Breast epithelium (tissue), 4 donors: ENCODE data around the gene POLG2. TPM values are rescaled to one million over a fixed set of nuclear protein-coding genes. Genes with fewer than 3 reads are reported as not detected.

Experiments used
- DNase-seq, 2 donors: peaks; one replicate each; pipeline ENCODE4 v3.0.0-alpha.2; 2019; ENCODE audit warnings: low spot score in 2 of 2
- H3K27ac ChIP-seq, 2 donors: fragments of 200-600 bp; sonication (generic) in 1 of 2; one replicate each; pipeline ENCODE4 v1.5.1; 2016 to 2019; ENCODE audit warnings: mild to moderate bottlenecking in 1 of 2
- H3K27me3 ChIP-seq, 2 donors: fragments of 200-600 bp; sonication (generic) in 1 of 2; one replicate each; pipeline versions ENCODE4 v1.5.1 to v1.6.0; 2017 to 2019; ENCODE audit warnings: control low read depth in 1 of 2, mild to moderate bottlenecking in 1 of 2
- H3K36me3 ChIP-seq: fragments of 200-600 bp; one replicate; pipeline ENCODE4 v1.5.1; 2019
- H3K4me1 ChIP-seq, 2 donors: fragments of 200-600 bp; sonication (generic); one replicate each; pipeline ENCODE4 v1.5.1; 2016 to 2019; ENCODE audit warnings: control low read depth in 1 of 2
- H3K4me3 ChIP-seq, 3 donors: fragments of 200-600 bp; sonication (generic); 1 replicate in 2 of 3; 2 replicates in 1 of 3; pipeline ENCODE4 v1.5.1; 2016 to 2019; ENCODE audit warnings: mild to moderate bottlenecking in 3 of 3, moderate library complexity in 2 of 3
- H3K9me3 ChIP-seq, 2 donors: fragments of 200-600 bp; sonication (generic) in 1 of 2; one replicate each; pipeline ENCODE4 v1.5.1; 2016 to 2019; ENCODE audit warnings: control low read depth in 1 of 2
- CTCF ChIP-seq, 3 donors: fragments of 450-650 bp; IDR thresholded peaks; one replicate each; pipeline ENCODE4 v1.5.1; 2016 to 2017; ENCODE audit warnings: antibody characterized with exemption in 3 of 3, mild to moderate bottlenecking in 3 of 3, moderate library complexity in 3 of 3
- POLR2A ChIP-seq: fragments of 450-650 bp; IDR thresholded peaks from one replicate; pipeline ENCODE4 v1.6.1; 2016; ENCODE audit warnings: antibody characterized with exemption, mild to moderate bottlenecking, moderate library complexity
- POLR2AphosphoS5 ChIP-seq, 3 donors: sonication (generic); formaldehyde crosslinking; IDR thresholded peaks; one replicate each; pipeline ENCODE4 v1.6.1; 2017; ENCODE audit warnings: antibody characterized with exemption in 3 of 3
- intact Hi-C: fragments of 100-400 bp; cut with DNase I; formaldehyde crosslinking; loops from one replicate; pipeline ENCODE4 v1.15.1; 2023; ENCODE audit warnings: low total_unique reads
- total RNA-seq, 3 donors: library from RNA; depleted of rRNA; stranded (reverse); fragments of >200 nt; gene quantifications; one replicate each; pipeline ENCODE4 v1.1.0, GENCODE V29; 2016

POLG2 gene
- total RNA-seq, 3 donors from 2014 or later: 3.2 to 18.7 (median 12.8) TPM

DNA sequence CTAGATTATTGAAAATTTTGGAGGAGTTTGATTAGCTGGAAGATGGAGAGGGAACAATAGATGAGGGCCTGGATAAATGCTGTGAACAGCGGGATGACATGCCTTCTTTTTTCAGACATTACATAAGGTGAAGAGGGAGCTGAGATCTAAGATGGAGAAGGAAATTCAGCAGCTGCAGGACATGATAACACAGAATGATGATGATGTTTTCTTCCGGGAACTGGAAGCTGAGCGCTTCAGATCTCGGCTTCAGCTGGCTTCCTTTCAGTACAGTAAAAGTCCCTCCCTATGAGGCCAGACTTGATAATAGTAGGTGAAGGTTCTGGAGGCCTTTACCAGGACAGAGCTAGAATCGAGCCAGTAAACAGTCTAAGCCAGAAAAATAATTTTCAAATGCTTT is 40.6 kb upstream of the POLG2 start:
- Histone ChIP-seq H3K9me3 (no peaks in the 10 kb centered on the region), H3K4me1 (no peaks in the 10 kb centered on the region), H3K36me3 (peaks cover 8% of the 10 kb centered on the region), H3K4me3 (no peak overlapping the region), H3K27me3 (no peaks in the 10 kb centered on the region), H3K27ac (no peak overlapping the region)
- no peak for DNase-seq
- TF ChIP-seq CTCF (IDR thresholded peaks at IDR 0.05) (no peak), POLR2AphosphoS5 (IDR thresholded peaks at IDR 0.05) (no peak), POLR2A (no peak)
- intact Hi-C loops: no loop called here

DNA sequence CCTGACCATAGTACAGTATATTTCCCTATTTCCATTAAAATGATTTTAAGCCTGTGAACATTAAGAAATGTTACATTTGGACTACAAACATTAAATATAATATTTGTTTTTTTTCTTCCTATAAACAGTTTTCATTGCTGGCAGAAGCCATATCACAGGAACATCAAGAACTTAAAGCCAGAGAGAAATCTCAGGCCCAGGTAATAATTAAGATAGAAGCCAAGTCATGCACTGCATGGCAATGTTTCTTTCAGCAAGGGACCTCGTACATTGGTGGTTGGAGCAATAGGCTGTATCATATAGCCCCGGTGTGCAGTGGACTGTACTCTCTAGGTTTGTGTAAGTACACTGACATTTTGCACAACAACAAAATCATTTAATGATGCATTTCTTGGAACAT is 40.1 kb upstream of the POLG2 start:
- no peaks in the 10 kb centered on the region for H3K27me3 ChIP-seq
- TF ChIP-seq POLR2AphosphoS5 (IDR thresholded peaks at IDR 0.05) (no peak), POLR2A (no peak), CTCF (IDR thresholded peaks at IDR 0.05) (no peak)
- no peaks in the 10 kb centered on the region for H3K9me3 ChIP-seq
- intact Hi-C loops: no loop called here
- DNase-seq: no peak
- H3K36me3 ChIP-seq: peaks cover 9% of the 10 kb centered on the region
- H3K4me1 ChIP-seq: no peaks in the 10 kb centered on the region
- H3K27ac ChIP-seq: no peak overlapping the region
- H3K4me3 ChIP-seq: no peak overlapping the region

GRCh38 chr17:64535357-64535756 is 38.5 kb upstream of the POLG2 start:
- no peak for DNase-seq
- Histone ChIP-seq H3K9me3 (no peaks in the 10 kb centered on the region), H3K27me3 (no peaks in the 10 kb centered on the region), H3K4me3 (no peak overlapping the region), H3K4me1 (no peaks in the 10 kb centered on the region), H3K27ac (no peak overlapping the region), H3K36me3 (peaks cover 13% of the 10 kb centered on the region)
- TF ChIP-seq POLR2AphosphoS5 (IDR thresholded peaks at IDR 0.05) (no peak), POLR2A (no peak), CTCF (IDR thresholded peaks at IDR 0.05) (no peak)
- intact Hi-C loops: no loop called here

- DNase-seq: no peak
- TF ChIP-seq POLR2AphosphoS5 (IDR thresholded peaks at IDR 0.05) (no peak), POLR2A (no peak), CTCF (IDR thresholded peaks at IDR 0.05) (no peak)
- H3K4me3 ChIP-seq: no peak overlapping the region
- H3K27me3 ChIP-seq: no peaks in the 10 kb centered on the region
- no peaks in the 10 kb centered on the region for H3K9me3 ChIP-seq
- H3K4me1 ChIP-seq: no peaks in the 10 kb centered on the region
- intact Hi-C loops: no loop called here
- H3K27ac ChIP-seq: no peak overlapping the region
- peaks cover 15% of the 10 kb centered on the region for H3K36me3 ChIP-seq
These were observed 37.3 kb upstream of the POLG2 start for GRCh38 chr17:64534187-64534586.

DNA sequence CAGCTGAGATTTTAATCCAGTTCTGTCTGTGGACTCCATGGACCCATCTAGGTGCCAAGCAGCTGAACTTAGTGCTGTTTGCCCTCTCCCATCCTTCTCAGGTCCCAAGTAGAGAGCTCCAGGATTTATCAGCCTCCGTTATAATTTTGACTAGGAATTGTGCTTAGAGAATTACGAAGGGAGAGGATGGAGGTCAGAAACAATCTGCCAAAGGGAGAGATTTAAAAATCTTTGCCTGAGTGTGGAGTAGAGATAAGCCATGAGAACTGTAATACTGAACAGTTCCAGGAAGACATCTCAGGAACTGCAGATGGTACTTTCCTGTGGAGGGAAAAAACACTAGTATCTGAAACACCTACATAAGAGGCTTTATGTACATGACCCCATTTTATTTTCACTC is 36.9 kb upstream of the POLG2 start:
- intact Hi-C loops: no loop called here
- no peak for DNase-seq
- Histone ChIP-seq H3K4me3 (no peak overlapping the region), H3K36me3 (peaks cover 19% of the 10 kb centered on the region), H3K4me1 (no peaks in the 10 kb centered on the region), H3K27ac (no peak overlapping the region), H3K27me3 (no peaks in the 10 kb centered on the region), H3K9me3 (no peaks in the 10 kb centered on the region)
- TF ChIP-seq POLR2AphosphoS5 (IDR thresholded peaks at IDR 0.05) (no peak), POLR2A (no peak), CTCF (IDR thresholded peaks at IDR 0.05) (no peak)
